GM12878 (cell line): ENCODE measurements around the gene RAD17. TPM values are rescaled to one million over a fixed set of nuclear protein-coding genes. Genes with fewer than 3 reads are reported as not detected.

Experiments used
- CBX3 ChIP-seq: fragments of 200-600 bp; sonication (generic); IDR thresholded peaks from 2 replicates; pipeline ENCODE4 v1.6.1; 2016; ENCODE audit warnings: low read depth, borderline replicate concordance
- IKZF1 ChIP-seq: fragments of 450-650 bp; conservative IDR thresholded peaks from 2 replicates; pipeline ENCODE4 v1.6.1; 2017; ENCODE audit warnings: antibody characterized with exemption, mild to moderate bottlenecking
- MTA3 ChIP-seq: IDR thresholded peaks from 2 replicates; pipeline ENCODE4 v1.6.1; 2012; ENCODE audit warnings: low read length, inconsistent platforms, borderline replicate concordance
- MYC ChIP-seq: IDR thresholded peaks from 2 replicates; pipeline ENCODE4 v1.6.1; 2011; ENCODE audit warnings: mild to moderate bottlenecking, low read length, moderate library complexity, inconsistent platforms; ENCODE audit not compliant: insufficient read depth, insufficient replicate concordance, insufficient read length, severe bottlenecking
- NBN ChIP-seq: fragments of 450-650 bp; IDR thresholded peaks from 2 replicates; pipeline ENCODE4 v1.6.1; 2016
- NFYA ChIP-seq: IDR thresholded peaks from 2 replicates; pipeline ENCODE4 v1.6.1; 2011; ENCODE audit warnings: low read depth, mild to moderate bottlenecking, low read length, improper control_type of control experiment, borderline replicate concordance
- RAD51 ChIP-seq: fragments of 450-650 bp; IDR thresholded peaks from 2 replicates; pipeline ENCODE4 v1.6.1; 2016; ENCODE audit warnings: moderate library complexity, mild to moderate bottlenecking, inconsistent platforms
- RCOR1 ChIP-seq: conservative IDR thresholded peaks from 2 replicates; pipeline ENCODE4 v1.6.1; 2012; ENCODE audit warnings: low read depth, low read length, improper control_type of control experiment
- TCF3 ChIP-seq: IDR thresholded peaks from 2 replicates; pipeline ENCODE4 v1.6.1; 2012; ENCODE audit warnings: low read depth, mild to moderate bottlenecking, low read length, borderline replicate concordance; ENCODE audit not compliant: insufficient read depth
- TCF7 ChIP-seq: IDR thresholded peaks from 2 replicates; pipeline ENCODE4 v1.6.1; 2014; ENCODE audit warnings: antibody characterized with exemption, borderline replicate concordance
- ZSCAN29 ChIP-seq: fragments of 450-650 bp; IDR thresholded peaks from 2 replicates; pipeline ENCODE4 v1.6.1; 2017; ENCODE audit warnings: mild to moderate bottlenecking, moderate library complexity
- polyA plus RNA-seq, 11 experiments: library from polyadenylated mRNA; depleted of rRNA in 4 of 11; unstranded in 6 of 11; stranded (reverse) in 5 of 11; fragments of >200 nt; fragmentation: Nextera tagmentation in 4 of 11; fragmentation: Illumina TruSeq in 1 of 11; extraction: Ambion mirVana in 4 of 11; extraction: Trizol in 1 of 11; gene quantifications; 1 replicate in 1 of 11; 2 replicates in 10 of 11; pipeline versions ENCODE4 v1.2.1 to v1.2.3, GENCODE V29; 2011 to 2016; ENCODE audit warnings: inconsistent platforms in 2 of 11, missing spikeins in 2 of 11, low read depth in 1 of 11
- total RNA-seq, 4 experiments: library from RNA; depleted of rRNA in 3 of 4; stranded (reverse); fragments of >200 nt in 3 of 4; fragmentation: Illumina TruSeq in 1 of 4; extraction: Trizol in 1 of 4; gene quantifications; 2 replicates each; pipeline versions ENCODE4 v1.2.1 to v1.2.3, GENCODE V29; 2013 to 2021
- TF ChIP-seq, protein P1 (sequence below): fragments of 450-650 bp; IDR thresholded peaks from 2 replicates; pipeline ENCODE4 v1.6.1; 2014; ENCODE audit warnings: mild to moderate bottlenecking
- TF ChIP-seq, protein P2 (sequence below): IDR thresholded peaks from 2 replicates; pipeline ENCODE4 v1.6.1; 2012; ENCODE audit warnings: mild to moderate bottlenecking, low read depth, low read length
- TF ChIP-seq, protein P3 (sequence below): IDR thresholded peaks from 2 replicates; pipeline ENCODE4 v1.6.1; 2011; ENCODE audit warnings: mild to moderate bottlenecking, low read depth, low read length, moderate library complexity; ENCODE audit not compliant: insufficient replicate concordance
- TF ChIP-seq, protein P4 (sequence below): fragments of 450-650 bp; IDR thresholded peaks from 2 replicates; pipeline ENCODE4 v1.6.1; 2017; ENCODE audit warnings: borderline replicate concordance
- TF ChIP-seq, protein P5 (sequence below): fragments of 450-650 bp; IDR thresholded peaks from 2 replicates; pipeline ENCODE4 v1.6.1; 2018; ENCODE audit warnings: borderline replicate concordance, mild to moderate bottlenecking; ENCODE audit not compliant: partially characterized antibody

The RAD17 gene
- total and polyA plus RNA-seq, 10 of the 15 experiments (the other 5 are each of a cell fraction or from before 2014, with no cell fraction given): 23.9 to 55.4 (median 44.5) TPM

DNA sequence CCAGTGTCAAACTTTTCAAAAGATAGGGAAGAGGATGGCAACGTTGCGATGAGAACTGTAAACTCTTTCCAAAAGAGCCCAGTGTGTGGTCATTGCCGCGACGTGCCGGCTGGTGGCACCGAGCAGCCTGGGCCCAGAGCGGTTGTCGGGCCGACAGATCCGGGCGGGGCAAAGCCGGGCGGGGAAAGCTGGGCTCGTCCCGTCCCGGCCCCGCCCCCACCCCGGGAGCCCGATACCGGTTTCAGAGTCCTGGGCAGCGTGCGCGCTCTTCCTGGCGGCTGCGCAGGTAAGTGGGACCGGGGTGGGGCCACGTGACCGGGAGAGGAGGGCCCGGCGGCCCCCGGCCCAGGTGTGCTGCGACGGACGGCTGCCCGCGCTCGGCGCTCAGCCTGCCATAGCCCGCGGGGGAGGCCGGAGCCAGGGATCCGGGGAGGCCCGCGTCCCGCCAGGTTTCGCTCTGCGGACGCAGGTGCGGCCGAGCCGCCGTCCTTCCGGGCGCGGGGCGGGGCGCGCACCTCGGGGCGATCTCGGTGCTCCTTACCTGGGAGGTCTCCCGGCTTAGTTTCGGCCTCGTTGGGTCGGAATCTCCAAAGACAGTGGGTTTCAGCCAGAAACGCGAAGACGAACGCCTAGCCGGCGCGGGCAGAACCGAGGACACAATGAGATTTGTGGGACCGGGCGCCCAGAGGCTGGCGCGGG lies 45.4 kb downstream of the RAD17 start, which contains the start of gene MARVELD2 (continued):
- TF ChIP-seq IKZF1 (peak; percentile 73), NFYA (no peak), MTA3 (no peak), RCOR1 (no peak), NBN (no peak), ZSCAN29 (no peak), CBX3 (no peak), RAD51 (no peak), MYC (no peak), TCF7 (no peak), TCF3 (0 out of 2 replicates have a peak, but pooled peaks have one; percentile 12)
- TF ChIP-seq, protein P1, sequence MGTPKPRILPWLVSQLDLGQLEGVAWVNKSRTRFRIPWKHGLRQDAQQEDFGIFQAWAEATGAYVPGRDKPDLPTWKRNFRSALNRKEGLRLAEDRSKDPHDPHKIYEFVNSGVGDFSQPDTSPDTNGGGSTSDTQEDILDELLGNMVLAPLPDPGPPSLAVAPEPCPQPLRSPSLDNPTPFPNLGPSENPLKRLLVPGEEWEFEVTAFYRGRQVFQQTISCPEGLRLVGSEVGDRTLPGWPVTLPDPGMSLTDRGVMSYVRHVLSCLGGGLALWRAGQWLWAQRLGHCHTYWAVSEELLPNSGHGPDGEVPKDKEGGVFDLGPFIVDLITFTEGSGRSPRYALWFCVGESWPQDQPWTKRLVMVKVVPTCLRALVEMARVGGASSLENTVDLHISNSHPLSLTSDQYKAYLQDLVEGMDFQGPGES: no peak
- TF ChIP-seq, protein P2, sequence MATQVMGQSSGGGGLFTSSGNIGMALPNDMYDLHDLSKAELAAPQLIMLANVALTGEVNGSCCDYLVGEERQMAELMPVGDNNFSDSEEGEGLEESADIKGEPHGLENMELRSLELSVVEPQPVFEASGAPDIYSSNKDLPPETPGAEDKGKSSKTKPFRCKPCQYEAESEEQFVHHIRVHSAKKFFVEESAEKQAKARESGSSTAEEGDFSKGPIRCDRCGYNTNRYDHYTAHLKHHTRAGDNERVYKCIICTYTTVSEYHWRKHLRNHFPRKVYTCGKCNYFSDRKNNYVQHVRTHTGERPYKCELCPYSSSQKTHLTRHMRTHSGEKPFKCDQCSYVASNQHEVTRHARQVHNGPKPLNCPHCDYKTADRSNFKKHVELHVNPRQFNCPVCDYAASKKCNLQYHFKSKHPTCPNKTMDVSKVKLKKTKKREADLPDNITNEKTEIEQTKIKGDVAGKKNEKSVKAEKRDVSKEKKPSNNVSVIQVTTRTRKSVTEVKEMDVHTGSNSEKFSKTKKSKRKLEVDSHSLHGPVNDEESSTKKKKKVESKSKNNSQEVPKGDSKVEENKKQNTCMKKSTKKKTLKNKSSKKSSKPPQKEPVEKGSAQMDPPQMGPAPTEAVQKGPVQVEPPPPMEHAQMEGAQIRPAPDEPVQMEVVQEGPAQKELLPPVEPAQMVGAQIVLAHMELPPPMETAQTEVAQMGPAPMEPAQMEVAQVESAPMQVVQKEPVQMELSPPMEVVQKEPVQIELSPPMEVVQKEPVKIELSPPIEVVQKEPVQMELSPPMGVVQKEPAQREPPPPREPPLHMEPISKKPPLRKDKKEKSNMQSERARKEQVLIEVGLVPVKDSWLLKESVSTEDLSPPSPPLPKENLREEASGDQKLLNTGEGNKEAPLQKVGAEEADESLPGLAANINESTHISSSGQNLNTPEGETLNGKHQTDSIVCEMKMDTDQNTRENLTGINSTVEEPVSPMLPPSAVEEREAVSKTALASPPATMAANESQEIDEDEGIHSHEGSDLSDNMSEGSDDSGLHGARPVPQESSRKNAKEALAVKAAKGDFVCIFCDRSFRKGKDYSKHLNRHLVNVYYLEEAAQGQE: no peak
- TF ChIP-seq, protein P3, sequence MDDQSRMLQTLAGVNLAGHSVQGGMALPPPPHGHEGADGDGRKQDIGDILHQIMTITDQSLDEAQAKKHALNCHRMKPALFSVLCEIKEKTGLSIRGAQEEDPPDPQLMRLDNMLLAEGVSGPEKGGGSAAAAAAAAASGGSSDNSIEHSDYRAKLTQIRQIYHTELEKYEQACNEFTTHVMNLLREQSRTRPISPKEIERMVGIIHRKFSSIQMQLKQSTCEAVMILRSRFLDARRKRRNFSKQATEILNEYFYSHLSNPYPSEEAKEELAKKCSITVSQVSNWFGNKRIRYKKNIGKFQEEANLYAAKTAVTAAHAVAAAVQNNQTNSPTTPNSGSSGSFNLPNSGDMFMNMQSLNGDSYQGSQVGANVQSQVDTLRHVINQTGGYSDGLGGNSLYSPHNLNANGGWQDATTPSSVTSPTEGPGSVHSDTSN: no peak
- TF ChIP-seq, protein P4, sequence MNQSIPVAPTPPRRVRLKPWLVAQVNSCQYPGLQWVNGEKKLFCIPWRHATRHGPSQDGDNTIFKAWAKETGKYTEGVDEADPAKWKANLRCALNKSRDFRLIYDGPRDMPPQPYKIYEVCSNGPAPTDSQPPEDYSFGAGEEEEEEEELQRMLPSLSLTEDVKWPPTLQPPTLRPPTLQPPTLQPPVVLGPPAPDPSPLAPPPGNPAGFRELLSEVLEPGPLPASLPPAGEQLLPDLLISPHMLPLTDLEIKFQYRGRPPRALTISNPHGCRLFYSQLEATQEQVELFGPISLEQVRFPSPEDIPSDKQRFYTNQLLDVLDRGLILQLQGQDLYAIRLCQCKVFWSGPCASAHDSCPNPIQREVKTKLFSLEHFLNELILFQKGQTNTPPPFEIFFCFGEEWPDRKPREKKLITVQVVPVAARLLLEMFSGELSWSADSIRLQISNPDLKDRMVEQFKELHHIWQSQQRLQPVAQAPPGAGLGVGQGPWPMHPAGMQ: no peak
- TF ChIP-seq, protein P5, sequence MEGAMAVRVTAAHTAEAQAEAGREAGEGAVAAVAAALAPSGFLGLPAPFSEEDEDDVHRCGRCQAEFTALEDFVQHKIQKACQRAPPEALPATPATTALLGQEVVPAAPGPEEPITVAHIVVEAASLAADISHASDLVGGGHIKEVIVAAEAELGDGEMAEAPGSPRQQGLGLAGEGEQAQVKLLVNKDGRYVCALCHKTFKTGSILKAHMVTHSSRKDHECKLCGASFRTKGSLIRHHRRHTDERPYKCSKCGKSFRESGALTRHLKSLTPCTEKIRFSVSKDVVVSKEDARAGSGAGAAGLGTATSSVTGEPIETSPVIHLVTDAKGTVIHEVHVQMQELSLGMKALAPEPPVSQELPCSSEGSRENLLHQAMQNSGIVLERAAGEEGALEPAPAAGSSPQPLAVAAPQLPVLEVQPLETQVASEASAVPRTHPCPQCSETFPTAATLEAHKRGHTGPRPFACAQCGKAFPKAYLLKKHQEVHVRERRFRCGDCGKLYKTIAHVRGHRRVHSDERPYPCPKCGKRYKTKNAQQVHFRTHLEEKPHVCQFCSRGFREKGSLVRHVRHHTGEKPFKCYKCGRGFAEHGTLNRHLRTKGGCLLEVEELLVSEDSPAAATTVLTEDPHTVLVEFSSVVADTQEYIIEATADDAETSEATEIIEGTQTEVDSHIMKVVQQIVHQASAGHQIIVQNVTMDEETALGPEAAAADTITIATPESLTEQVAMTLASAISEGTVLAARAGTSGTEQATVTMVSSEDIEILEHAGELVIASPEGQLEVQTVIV: no peak
- TF ChIP-seq, all 136 proteins: peak for 22
